GM12801 (cell line): Measurements from ENCODE around the gene BOK.

Source experiments
- TF ChIP-seq, protein P1 (sequence below): IDR thresholded peaks from one replicate; pipeline ENCODE4 v1.5.1; 2011; ENCODE audit warnings: control low read depth; ENCODE audit not compliant: insufficient read length; ENCODE audit errors: extremely low read depth

Gene BOK

DNA sequence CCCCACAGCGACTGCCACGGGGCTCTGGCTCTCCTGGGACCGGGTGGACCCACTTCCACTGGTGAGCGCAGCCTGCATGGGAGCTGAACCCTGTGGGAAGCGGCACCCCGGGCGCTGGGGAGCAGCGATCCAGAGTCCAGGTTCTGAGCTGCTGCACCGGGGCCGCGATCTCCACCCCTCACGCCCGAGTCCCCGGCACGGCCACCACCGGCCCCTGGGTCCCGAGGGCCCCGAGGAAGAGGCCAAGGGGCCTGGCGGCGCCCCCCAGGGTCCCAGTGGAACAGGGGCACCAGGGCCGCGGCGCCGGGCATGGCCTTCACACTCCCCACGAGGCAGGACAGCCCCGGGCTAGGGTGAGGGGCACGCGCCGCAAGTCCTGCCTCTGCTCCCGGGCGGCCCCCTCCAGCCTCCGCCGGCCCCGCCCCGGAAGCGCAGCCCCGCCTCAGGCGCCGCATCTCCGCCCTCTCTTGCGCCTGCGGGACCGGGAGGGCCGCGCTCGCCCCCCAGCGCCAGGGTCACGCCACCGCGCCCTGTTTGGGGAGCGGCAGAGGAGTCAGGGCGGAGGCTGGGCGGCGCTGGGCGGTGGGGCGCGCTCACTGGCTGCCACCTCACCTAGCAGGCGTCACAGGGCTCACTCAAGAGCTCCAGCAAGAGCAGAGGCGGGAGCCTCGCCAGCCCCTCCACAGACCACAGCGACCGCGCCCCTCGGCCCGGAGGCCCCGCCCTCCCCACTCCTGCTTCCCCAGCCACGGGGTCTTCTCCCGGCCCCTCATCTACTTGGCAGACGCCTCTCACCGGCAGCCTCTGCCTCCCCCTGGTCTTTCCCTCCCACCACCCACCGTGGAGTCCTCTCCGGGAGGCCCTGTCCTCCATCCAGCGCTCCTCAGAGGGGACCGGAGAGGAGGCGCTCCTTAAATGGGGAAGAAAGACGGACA lies 51.6 kb downstream of the BOK start:
- TF ChIP-seq, protein P1, sequence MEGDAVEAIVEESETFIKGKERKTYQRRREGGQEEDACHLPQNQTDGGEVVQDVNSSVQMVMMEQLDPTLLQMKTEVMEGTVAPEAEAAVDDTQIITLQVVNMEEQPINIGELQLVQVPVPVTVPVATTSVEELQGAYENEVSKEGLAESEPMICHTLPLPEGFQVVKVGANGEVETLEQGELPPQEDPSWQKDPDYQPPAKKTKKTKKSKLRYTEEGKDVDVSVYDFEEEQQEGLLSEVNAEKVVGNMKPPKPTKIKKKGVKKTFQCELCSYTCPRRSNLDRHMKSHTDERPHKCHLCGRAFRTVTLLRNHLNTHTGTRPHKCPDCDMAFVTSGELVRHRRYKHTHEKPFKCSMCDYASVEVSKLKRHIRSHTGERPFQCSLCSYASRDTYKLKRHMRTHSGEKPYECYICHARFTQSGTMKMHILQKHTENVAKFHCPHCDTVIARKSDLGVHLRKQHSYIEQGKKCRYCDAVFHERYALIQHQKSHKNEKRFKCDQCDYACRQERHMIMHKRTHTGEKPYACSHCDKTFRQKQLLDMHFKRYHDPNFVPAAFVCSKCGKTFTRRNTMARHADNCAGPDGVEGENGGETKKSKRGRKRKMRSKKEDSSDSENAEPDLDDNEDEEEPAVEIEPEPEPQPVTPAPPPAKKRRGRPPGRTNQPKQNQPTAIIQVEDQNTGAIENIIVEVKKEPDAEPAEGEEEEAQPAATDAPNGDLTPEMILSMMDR, result no peak

DNA sequence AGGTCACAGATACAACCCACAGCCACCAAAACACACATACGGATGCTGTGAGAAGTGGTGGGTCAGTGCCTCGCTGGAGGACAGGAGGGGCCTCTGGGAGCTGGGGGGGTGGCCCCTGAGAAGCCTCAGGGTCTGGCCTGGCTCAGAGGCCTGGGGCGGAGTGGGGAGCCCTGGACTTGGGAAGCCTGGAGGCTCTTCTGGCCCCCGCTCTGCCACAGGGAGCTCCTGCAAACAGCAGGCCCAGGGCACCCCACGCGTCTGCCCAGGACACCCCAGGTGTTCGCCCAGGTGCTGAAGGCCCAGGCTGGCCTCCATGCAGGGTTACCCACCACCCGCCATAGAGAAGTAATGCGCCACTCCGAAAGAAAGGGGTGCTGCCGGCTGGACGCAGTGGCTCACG lies 52.5 kb downstream of the BOK start:
- TF ChIP-seq, protein P1, result no peak

- TF ChIP-seq, protein P1, result no peak
Measured at GRCh38 chr2:241612156-241613016, 53.8 kb downstream of the BOK start.

- TF ChIP-seq, protein P1, result no peak
Measured at GRCh38 chr2:241613017-241613780, 54.7 kb downstream of the BOK start.

- TF ChIP-seq, protein P1, result no peak
Measured at GRCh38 chr2:241615041-241615440, 56.5 kb downstream of the BOK start.

DNA sequence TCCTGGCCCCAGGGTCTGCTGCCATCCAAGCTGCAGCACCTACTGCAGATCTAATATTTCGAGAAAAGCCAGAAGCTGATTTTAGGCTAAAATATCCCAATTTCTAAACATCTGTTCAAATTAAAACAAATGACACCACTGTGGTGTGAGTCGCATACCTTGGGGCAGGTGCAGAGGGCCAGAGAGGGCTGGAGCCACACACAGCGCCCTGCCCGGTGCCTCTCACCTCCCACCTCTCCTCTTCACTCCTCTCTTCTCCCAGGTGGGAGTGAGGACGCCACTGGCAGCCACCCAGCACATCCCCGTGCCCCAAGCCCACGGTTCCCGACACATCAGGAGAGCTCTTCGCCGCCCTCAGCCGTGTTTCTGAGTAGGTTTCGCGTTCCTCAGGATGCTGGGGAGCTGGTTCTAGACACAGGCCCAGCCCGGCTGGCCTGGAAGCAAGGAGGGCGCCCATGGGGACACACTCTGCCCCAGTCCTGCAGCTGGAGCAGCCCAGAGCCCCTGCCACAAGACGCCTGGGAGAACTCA lies 57.0 kb downstream of the BOK start:
- TF ChIP-seq, protein P1, result no peak
